Left lung (tissue), 10 donors: ENCODE data around the gene RHOT2. TPM values are rescaled to one million over a fixed set of nuclear protein-coding genes. Genes with fewer than 3 reads are reported as not detected.

Experiments used
- ATAC-seq: fragments of 200-7000 bp; cut with Tn5 transposase; one replicate; pipeline ENCODE4 v1.9.1; 2020; ENCODE audit warnings: moderate library complexity
- DNase-seq, 4 donors: peaks; one replicate each; pipeline ENCODE4 v3.0.0-alpha.2; 2013 to 2020
- H3K27ac ChIP-seq, 2 donors: fragments of 200-600 bp; sonication (generic) in 1 of 2; one replicate each; pipeline versions ENCODE4 v1.5.0 to v1.8.0; 2020 to 2021
- H3K27me3 ChIP-seq, 2 donors: fragments of 200-600 bp; sonication (generic) in 1 of 2; one replicate each; pipeline versions ENCODE4 v1.5.0 to v1.8.0; 2020 to 2021
- H3K36me3 ChIP-seq, 2 donors: fragments of 200-600 bp; sonication (generic) in 1 of 2; one replicate each; pipeline versions ENCODE4 v1.5.0 to v1.8.0; 2020 to 2021
- H3K4me1 ChIP-seq, 2 donors: fragments of 200-600 bp; one replicate each; pipeline ENCODE4 v1.8.0; 2021
- H3K4me3 ChIP-seq, 2 donors: fragments of 200-600 bp; sonication (generic) in 1 of 2; one replicate each; pipeline versions ENCODE4 v1.5.0 to v1.8.0; 2020 to 2021; ENCODE audit warnings: mild to moderate bottlenecking in 1 of 2
- H3K9me3 ChIP-seq, 2 donors: fragments of 200-600 bp; sonication (generic) in 1 of 2; one replicate each; pipeline versions ENCODE4 v1.5.0 to v1.8.0; 2020 to 2021
- intact Hi-C, 2 donors: fragments of 100-400 bp; cut with DNase I; formaldehyde crosslinking; loops; one replicate each; pipeline versions ENCODE4 v1.11.2 to v1.14.2; 2022
- polyA plus RNA-seq, 6 donors: library from polyadenylated mRNA; unstranded; fragments of 120-200 nt; gene quantifications; one replicate each; pipeline ENCODE4 v1.2.1, GENCODE V29; 2013; ENCODE audit not compliant: insufficient read length in 6 of 6
- total RNA-seq, 2 donors: library from RNA; stranded (reverse); fragmentation: NEBNext Ultra II Directional; extraction: Animal tissue kit (Norgen Biotek cat#: 25700); gene quantifications; one replicate each; pipeline ENCODE4 v1.2.1, GENCODE V29; 2021
- TF ChIP-seq, protein P1 (sequence below), 2 donors: fragments of 200-600 bp; sonication (generic) in 1 of 2; IDR thresholded peaks; one replicate each; pipeline versions ENCODE4 v1.5.0 to v1.8.0; 2021; ENCODE audit warnings: antibody characterized with exemption in 2 of 2
- donor health status: DM: no; HTN: yes; CAD: no.
- donor health status: DM: no; HTN: no; CAD: no.

The RHOT2 gene
- total and polyA plus RNA-seq, 8 donors: 59.8 to 104 (median 76.3) TPM

DNA sequence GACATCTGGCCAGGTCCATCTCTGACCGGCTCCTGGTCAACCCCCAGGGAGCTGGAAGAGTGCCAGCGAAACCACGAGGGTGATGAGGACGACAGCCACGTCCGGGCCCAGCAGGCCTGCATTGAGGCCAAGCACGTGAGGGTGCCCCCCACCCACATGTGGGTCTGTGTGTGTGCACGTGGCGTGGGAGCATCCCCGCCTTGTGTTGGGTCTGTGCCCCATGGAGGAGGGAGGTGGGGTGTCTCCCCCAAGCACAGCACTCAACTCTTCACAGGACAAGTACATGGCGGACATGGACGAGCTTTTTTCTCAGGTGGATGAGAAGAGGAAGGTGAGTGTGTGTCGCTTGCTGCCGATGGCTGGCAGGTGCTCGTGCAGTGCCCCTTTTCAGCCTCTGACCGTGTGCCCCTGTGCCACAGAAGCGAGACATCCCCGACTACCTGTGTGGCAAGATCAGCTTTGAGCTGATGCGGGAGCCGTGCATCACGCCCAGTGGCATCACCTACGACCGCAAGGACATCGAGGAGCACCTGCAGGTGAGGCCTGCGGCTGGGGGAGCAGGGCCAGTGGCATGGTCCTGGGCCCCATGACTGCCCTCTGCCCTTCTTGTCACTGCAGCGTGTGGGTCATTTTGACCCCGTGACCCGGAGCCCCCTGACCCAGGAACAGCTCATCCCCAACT, 14.0 kb downstream of the RHOT2 start:
- ATAC-seq: no peak
- TF ChIP-seq, protein P1, sequence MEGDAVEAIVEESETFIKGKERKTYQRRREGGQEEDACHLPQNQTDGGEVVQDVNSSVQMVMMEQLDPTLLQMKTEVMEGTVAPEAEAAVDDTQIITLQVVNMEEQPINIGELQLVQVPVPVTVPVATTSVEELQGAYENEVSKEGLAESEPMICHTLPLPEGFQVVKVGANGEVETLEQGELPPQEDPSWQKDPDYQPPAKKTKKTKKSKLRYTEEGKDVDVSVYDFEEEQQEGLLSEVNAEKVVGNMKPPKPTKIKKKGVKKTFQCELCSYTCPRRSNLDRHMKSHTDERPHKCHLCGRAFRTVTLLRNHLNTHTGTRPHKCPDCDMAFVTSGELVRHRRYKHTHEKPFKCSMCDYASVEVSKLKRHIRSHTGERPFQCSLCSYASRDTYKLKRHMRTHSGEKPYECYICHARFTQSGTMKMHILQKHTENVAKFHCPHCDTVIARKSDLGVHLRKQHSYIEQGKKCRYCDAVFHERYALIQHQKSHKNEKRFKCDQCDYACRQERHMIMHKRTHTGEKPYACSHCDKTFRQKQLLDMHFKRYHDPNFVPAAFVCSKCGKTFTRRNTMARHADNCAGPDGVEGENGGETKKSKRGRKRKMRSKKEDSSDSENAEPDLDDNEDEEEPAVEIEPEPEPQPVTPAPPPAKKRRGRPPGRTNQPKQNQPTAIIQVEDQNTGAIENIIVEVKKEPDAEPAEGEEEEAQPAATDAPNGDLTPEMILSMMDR (IDR thresholded peaks at IDR 0.05): no peak
- no peaks in the 10 kb centered on the region for H3K9me3 ChIP-seq
- peaks cover 0 to 42% of the 10 kb centered on the region in 2 donors for H3K36me3 ChIP-seq
- peak overlapping the region in 1 of 2 donors; percentile 70 for H3K4me3 ChIP-seq
- H3K27ac ChIP-seq: no peak overlapping the region
- intact Hi-C loops: no loop called here
- H3K4me1 ChIP-seq: peaks cover 30 to 67% of the 10 kb centered on the region in 2 donors
- peaks cover 0 to 8% of the 10 kb centered on the region in 2 donors for H3K27me3 ChIP-seq
- DNase-seq: no peak

DNA sequence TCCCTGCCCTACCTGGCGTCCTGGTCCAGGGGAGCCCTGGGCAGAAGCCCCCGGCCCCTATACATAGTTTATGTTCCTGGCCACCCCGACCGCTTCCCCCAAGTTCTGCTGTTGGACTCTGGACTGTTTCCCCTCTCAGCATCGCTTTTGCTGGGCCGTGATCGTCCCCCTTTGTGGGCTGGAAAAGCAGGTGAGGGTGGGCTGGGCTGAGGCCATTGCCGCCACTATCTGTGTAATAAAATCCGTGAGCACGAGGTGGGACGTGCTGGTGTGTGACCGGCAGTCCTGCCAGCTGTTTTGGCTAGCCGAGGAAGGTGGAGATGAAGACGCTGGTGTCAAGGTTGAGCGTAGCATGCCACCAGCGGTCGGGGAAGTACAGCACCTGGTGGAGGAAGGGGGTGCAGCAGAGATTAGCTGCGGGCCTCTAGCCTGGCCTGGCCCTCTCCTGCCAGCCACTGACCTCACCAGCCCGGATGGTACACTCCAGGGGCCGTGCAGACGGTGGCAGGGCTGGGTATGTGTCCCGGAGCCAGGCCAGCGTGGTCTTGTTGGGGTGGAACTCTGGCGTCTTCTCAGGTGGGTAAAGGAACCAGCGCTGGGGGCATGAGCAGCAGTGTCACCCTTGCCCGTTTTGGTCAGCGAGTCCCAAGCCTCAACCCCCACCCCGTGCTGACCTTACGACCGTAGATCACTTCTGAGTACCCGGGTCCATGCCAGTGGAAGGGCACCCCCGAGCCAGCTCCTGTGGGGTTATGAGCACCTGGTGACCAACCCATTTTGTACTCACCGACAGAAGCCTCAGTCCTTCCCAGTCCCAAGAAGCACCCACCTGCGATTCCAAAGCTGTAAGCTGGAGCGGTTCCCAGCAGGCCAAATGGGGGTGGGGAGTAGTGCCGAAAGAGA, 14.8 kb downstream of the RHOT2 start:
- H3K4me1 ChIP-seq: peaks cover 30 to 58% of the 10 kb centered on the region in 2 donors
- peak overlapping the region in 1 of 2 donors; percentile 79 for H3K4me3 ChIP-seq
- intact Hi-C loops: no loop called here
- H3K36me3 ChIP-seq: peaks cover 0 to 50% of the 10 kb centered on the region in 2 donors
- no peaks in the 10 kb centered on the region for H3K27me3 ChIP-seq
- no peaks in the 10 kb centered on the region for H3K9me3 ChIP-seq
- ATAC-seq: no peak
- TF ChIP-seq, protein P1 (IDR thresholded peaks at IDR 0.05): no peak
- DNase-seq: no peak
- H3K27ac ChIP-seq: no peak overlapping the region

DNA sequence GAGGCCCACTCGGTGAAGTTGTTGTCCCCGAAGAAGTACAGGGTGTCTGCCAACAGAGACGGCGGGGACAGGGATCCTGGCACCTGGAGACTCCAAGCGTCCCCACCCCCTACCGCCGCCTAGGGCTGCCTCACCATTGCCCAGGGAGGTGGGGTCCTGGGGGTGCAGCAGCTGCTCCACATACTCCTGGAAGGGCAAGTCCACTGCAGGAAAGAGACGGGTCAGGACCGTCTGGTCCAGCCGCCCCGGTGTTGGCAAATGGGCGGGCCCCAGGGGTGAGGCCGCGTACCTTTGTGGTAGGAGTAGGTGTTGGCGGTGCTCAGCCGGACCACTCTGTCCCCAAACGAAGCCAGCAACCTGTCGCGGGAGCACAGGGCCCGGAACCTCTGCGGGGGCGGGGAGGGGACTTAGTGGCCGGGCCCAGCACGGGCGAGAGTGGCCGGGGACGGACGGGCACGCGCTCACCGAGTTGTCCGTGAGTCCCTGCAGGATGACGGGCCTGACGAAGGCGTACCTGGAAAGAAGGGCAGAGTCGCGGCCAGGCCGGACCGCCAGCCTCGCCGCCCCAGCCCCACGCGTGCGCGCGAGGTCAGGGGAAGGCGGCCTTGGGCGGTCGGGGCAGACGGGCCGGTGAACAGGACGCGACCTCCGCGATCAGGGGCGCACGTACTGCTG, 15.6 kb downstream of the RHOT2 start:
- Histone ChIP-seq H3K27ac (peak overlapping the region in 1 of 2 donors; percentile 89), H3K4me3 (peak overlapping the region; percentile 68 to 79), H3K9me3 (no peaks in the 10 kb centered on the region), H3K27me3 (no peaks in the 10 kb centered on the region), H3K36me3 (peaks cover 0 to 53% of the 10 kb centered on the region in 2 donors), H3K4me1 (peaks cover 30 to 62% of the 10 kb centered on the region in 2 donors)
- intact Hi-C loops: no loop called here
- TF ChIP-seq, protein P1 (IDR thresholded peaks at IDR 0.05): no peak
- DNase-seq (peak in 1 of 4 donors; percentile 39), ATAC-seq (no peak)

DNA sequence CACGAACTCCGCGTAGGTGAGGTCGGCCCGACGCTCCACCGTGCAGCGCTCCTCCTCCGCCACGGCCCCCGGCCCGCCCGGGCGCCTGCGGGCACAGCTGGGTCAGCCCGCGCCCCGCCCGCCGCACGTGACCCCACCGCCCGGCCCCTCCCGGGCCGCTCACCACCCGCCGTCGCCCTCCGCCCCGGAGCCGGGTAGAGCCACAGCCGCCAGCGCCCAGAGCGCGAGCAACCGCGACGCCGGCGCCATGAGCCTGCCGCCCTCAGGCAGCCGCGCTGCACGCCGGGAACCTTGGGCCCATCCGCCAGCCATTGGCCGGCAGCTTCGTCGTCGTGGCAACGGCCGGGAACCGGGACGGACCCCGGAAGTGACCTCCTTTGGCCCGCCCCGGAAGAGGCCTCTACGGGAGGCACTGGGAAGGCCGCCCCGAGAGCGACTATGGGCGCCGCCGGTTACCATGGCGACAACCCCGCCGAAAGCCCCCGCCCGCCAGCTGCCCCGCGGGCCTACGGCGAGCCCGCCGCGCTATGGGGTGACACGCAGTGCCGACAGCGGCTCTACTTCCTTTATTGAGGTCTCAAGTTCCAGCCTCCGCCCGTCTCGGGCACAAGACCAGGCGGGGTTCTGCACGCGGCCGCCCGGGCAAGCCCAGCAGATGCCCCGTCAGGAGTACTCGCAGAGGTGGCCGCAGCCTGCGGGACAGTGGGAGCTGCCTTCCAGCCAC, 16.3 kb downstream of the RHOT2 start, which contains the start of gene JMJD8:
TSS of gene JMJD8 (minus strand) at position 264 of the 724 bp plus-strand sequence. CDS start at position 249, 15 bp downstream.
- intact Hi-C loops: no loop called here
- peaks cover 0 to 53% of the 10 kb centered on the region in 2 donors for H3K36me3 ChIP-seq
- peak within 1 kb of the TSS; percentile 68 to 79 for H3K4me3 ChIP-seq
- H3K9me3 ChIP-seq: no peaks in the 10 kb centered on the region
- peak; percentile 72 for ATAC-seq
- H3K27me3 ChIP-seq: no peaks in the 10 kb centered on the region
- TF ChIP-seq, protein P1 (IDR thresholded peaks at IDR 0.05): no peak
- DNase-seq: peak; percentile 91 to 100 (median 97)
- peaks cover 31 to 67% of the 10 kb centered on the region in 2 donors for H3K4me1 ChIP-seq
- H3K27ac ChIP-seq: peak within 1 kb of the TSS; percentile 62 to 89
